Body of pancreas (tissue), 4 donors: Measurements from ENCODE around the gene KCND3.

Source experiments
- CTCF ChIP-seq, 7 experiments: fragments of 450-650 bp in 4 of 7; fragments of 200-600 bp in 3 of 7; sonication (generic) in 3 of 7; IDR thresholded peaks; one replicate each; pipeline ENCODE4 v1.5.1; 2016 to 2019; ENCODE audit warnings: antibody characterized with exemption in 7 of 7
- POLR2A ChIP-seq, 3 donors: fragments of 450-650 bp; IDR thresholded peaks; one replicate each; pipeline ENCODE4 v1.6.1; 2016; ENCODE audit warnings: antibody characterized with exemption in 3 of 3, mild to moderate bottlenecking in 2 of 3

DNA sequence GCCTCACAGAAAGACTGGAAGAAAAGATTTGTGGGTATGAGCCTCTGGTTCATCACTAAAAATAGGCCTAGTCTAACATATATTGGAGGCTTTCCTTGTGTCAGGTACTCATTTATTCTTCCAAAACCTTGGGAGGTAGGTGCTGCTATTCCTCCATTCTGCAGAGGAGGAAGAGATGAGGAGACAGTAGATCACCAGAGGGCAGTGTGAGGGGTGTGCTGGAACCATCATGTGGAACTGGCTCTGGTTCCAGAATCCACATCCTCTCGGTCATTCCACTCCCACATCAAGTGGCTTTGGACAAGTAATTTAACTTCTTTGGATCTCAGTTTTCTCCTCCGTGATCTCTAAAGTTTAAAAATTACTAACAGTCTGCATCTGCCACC is 242.9 kb downstream of the KCND3 start:
- TF ChIP-seq POLR2A (IDR thresholded peaks at IDR 0.05) (no peak), CTCF (IDR thresholded peaks at IDR 0.05) (no peak)
